ENCODE measurements around the gene CEP128.

GRCh38 chr14:80576401-80576800, 365.1 kb downstream of the CEP128 start:
- TF ChIP-seq CTCF (conservative IDR thresholded peaks at IDR 0.05; ENCODE audit: low read length) = no peak
- TF ChIP-seq EZH2phosphoT487 (IDR thresholded peaks at IDR 0.05; ENCODE audit: borderline replicate concordance, low read depth, low read length) = no peak

Data from OCI-LY7 (cell line).